Tracheal epithelial cell (primary cell): Measurements from ENCODE around the gene TAF3. TPM values are rescaled to one million over a fixed set of nuclear protein-coding genes. Genes with fewer than 3 reads are reported as not detected.

Source experiments
- total RNA-seq: library from RNA; depleted of rRNA; stranded (reverse); fragments of >200 nt; gene quantifications from 2 replicates; pipeline ENCODE4 v1.2.1, GENCODE V29; 2014

The TAF3 gene
- total RNA-seq = 1.2 and 1.3 TPM in 2 replicates

GRCh38 chr10:7818295-7819120 is at the start of gene TAF3:
TAF3 (plus strand) TSS chr10:7818505; CDS start chr10:7818710, 205 bp downstream.

GRCh38 chr10:7787857-7788638 is 30.3 kb upstream of the TAF3 start, which contains the start of the genes ATP5F1C and KIN:
ATP5F1C (plus strand) TSS chr10:7788177; CDS start chr10:7788208, 31 bp downstream.
KIN (minus strand) TSS chr10:7787993; CDS start chr10:7787933, 60 bp downstream.

GRCh38 chr10:8054494-8055407 is 236.4 kb downstream of the TAF3 start, which contains the start of gene GATA3:
GATA3 (plus strand) TSS chr10:8054688; CDS start chr10:8055656, 968 bp downstream.

Other genes with a start within 250 kb of the TAF3 start
- under 0.01 and 0.21 TPM in 2 replicates for gene ITIH5, start 151.5 kb upstream of the TAF3 start, total RNA-seq
- not detected in 2 replicates for gene ITIH2, start 115.2 kb upstream of the TAF3 start, total RNA-seq
- 3.1 and 6.2 TPM in 2 replicates for gene KIN, start 30.5 kb upstream of the TAF3 start, total RNA-seq
- gene ATP5F1C, start 30.3 kb upstream of the TAF3 start, total RNA-seq = 239 and 289 TPM in 2 replicates
- under 0.01 TPM in 2 replicates for gene GATA3, start 236.2 kb downstream of the TAF3 start, total RNA-seq